Left colon (tissue), 2 donors: ENCODE results near the gene IQCH. TPM values are rescaled to one million over a fixed set of nuclear protein-coding genes. Genes with fewer than 3 reads are reported as not detected.
"Not testable (repeated sequence)": the region's sequence is repeated elsewhere in the genome, so short reads cannot be mapped to it uniquely, and the experiment has no call there.

ENCODE experiments used
- ATAC-seq: fragments of 200-7000 bp; cut with Tn5 transposase; one replicate; pipeline ENCODE4 v1.9.1; 2020; ENCODE audit warnings: mild to moderate bottlenecking, moderate library complexity
- DNase-seq, 2 donors: peaks; one replicate each; pipeline ENCODE4 v3.0.0-alpha.2; 2020
- intact Hi-C, 2 donors: fragments of 100-400 bp; cut with DNase I in 1 of 2; cut with micrococcal nuclease in 1 of 2; formaldehyde crosslinking; loops; one replicate each; pipeline versions ENCODE4 v1.11.2 to v1.14.0; 2022; cut with DNase I, micrococcal nuclease
- total RNA-seq, 2 donors: library from RNA; stranded (reverse); fragmentation: NEBNext Ultra II Directional; extraction: Animal tissue kit (Norgen Biotek cat#: 25700); gene quantifications; one replicate each; pipeline ENCODE4 v1.2.1, GENCODE V29; 2021
- donor health status: DM: no; HTN: no; CAD: no.
- donor health status: DM: yes; HTN: yes; CAD: no.

IQCH gene
- total RNA-seq, 2 donors from 2014 or later = 1.8 to 2.9 TPM

DNA sequence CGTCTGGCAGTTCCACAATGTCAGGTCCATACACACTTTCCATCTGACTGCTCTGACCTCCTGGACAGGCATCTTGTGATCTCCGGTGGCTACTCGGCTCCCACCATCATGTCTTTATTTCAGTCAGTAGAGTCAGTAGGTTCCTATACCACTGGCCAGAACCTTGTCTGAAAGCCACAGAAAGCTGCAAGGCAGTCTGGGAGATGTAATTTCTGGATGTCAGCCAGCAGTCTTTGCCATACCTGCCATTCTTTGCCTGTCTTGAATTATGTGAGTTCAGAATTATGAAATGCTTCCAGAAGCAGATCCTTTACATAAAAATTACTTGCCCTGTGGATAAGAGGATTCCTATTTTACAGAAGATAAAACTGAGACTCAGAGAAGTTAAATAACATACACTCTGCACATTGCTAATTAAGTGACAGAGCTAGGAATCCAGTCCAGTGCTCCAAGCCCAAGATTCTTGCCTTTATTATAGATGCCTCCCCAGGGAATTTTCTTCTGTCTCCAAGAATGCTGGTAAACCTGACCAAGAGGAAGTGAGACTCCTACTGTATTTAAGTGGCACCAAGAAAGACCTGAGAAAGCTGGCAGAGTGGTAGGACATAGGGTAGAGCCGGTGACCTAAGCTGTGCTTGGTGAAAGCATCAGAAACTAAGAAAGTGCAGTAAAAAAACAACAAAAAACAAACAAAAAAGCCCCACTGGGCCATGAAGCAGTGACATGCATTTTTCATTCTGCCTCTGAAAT, 75.6 kb downstream of the IQCH start:
- intact Hi-C loops = no loop called here
- no peak for ATAC-seq
- no peak for DNase-seq

DNA sequence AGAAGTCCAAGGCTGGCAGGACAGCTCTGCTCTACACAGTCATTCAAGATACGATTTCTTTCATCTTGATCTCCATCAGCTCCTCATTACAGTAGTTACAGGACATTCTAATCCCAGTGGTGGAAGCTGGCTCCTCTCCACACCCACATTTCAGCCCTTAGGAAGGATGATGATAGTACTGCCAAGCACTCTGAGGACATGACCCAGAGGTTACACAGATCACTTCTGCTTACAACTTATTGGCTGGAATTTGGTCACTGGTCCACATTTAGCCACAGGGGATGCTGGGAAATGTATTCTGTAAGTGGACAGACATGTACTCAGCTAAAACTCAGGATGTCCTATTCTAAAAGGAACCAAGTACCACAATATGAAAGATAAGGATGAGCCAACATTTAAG, 77.1 kb downstream of the IQCH start:
- ATAC-seq = no peak
- no peak for DNase-seq
- intact Hi-C loops = no loop called here

DNA sequence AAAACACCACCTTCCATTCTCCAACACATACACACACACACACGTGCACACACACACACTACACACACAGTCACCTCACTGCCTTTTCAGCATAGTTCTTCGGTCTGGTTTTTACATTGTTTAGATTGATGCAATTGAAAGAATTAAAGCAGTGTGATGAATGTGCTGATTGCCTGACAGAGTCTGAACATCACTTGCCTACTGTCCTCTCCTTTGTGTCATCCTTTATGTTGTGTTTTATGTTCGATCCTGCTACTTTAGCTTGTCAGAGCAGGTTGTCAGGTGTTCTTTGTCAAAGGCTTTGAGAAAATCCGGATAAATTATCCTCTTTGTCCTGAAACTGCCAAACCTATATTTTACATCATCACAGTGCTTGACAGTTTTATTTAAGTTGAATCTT, 80.4 kb downstream of the IQCH start:
- intact Hi-C loops = no loop called here
- no peak for ATAC-seq
- no peak for DNase-seq

DNA sequence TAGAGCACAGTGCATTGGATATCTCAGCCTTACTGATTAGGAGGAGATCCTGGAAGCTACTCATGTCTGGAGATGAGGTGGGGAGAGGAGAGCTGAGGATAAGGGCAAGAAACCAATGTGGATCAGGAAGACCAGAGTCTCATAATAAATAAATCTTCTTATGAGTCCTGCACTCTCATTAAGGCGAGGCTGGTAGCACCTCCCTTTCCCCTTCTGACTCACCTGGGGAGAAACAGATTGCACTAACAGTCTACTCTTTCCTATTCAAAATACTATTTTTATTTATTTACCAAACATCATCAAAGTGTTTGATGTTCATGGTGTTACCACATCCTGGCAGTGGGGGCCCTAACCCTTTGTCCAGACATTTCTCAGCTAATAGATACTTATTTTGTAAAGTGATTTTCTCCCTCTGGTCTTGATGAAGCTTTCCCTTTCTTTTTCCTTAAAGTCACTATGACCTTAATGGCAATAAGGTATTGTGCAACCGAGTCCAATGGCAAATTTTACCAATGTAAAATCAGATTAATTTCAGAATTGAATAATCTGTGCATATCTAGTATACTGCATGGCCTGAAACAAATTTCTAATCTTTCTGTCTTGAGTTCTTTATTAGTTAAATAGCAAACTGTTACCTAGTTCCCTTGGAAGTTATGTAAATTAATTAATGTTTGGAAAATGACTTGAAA, 81.1 kb downstream of the IQCH start:
- DNase-seq (no peak), ATAC-seq (no peak)
- intact Hi-C loops = no loop called here

DNA sequence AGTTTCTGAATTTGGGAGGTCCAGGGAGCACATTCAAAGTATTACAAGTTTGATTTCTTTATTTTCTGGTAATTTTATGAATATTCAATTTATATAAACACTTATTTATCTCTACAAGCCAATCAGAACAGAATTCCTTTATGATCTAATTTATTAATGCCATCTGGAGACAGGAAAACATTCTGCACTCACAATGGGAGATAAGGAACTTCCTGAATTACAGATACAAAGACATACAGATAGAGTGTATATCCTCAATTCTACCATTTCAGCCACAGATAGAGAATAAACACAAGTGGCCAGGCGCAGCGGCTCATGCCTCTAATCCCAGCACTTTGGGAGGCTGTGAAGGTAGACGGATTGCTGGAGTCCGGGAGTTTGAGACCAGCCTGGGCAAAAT, 86.0 kb downstream of the IQCH start:
- DNase-seq (no peak), ATAC-seq (no peak)
- intact Hi-C loops = no loop called here

DNA sequence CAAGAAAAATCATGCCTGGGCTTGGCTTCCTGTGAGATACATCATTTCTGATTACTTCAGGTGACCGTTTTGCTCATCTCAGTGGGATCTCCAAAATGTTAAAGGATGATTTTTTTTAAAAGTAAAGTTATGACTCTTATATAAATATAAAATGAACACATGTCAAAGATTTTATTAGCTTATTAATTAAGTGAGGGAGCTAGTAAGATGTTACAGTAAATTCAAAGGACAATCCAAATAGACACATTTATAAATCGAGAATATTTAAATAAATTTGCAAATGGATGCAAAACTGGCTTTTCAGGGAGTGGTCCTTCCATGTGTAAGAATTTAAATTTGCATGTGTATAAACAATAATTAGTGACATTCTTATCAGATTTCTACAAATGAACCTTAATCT, 87.0 kb downstream of the IQCH start:
- ATAC-seq (no peak), DNase-seq (no peak)
- intact Hi-C loops = no loop called here

DNA sequence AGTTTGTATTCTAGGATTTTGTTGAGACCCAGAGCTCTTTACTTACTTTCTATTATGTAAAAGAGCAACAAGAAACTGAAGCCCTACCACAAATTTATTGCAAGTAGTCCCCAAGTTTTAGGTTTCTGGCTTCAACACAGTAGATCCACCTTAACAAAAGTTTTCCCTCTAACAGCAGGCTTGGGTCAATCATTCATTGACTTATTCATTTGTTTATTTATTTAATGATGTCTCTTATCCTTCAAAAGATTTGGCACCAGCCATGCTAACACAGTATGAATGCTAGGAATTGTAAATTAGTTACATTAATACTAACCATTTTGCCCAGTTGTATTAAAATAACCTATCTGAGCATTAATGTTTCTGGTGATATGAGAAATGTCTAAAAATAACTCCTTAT, 88.6 kb downstream of the IQCH start:
- no peak for ATAC-seq
- intact Hi-C loops = no loop called here
- no peak for DNase-seq

DNA sequence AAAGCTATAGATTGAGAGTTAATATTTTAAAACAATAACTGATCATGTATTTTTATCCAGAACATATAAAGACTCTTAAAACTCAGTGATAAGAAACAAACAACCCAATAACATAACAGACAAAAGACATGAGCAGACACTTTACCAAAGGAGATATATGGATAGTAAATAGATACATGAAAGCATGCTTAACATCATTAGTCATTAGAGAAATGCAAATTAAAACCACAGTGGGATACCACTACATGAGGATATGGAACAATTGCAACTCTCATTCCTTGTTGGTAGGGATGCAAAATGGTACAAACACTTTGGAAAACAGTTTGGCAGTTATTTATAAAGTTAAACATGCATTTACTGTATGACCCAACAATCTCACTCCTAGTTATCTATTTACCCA, 95.0 kb downstream of the IQCH start:
- no peak for ATAC-seq
- intact Hi-C loops = no loop called here
- DNase-seq = no peak

DNA sequence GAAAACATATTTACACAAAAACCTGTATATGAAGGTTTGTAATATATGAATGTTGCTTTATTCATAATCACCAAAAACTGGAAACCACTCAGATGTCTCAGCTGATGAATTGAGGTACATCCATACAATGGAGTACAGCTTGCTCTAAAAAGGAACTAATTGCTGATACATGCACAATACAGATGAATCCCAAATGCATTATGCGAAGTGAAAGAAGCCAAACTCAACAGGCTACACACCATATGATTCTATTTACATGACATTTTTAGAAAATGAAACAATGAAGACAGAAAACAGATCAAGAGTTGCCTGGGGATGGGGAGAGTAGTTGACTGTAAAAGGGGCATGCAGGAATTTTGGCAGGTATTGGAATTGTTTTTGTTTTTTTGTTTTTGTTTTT, 95.5 kb downstream of the IQCH start:
- no peak for DNase-seq
- no peak for ATAC-seq
- intact Hi-C loops = no loop called here

DNA sequence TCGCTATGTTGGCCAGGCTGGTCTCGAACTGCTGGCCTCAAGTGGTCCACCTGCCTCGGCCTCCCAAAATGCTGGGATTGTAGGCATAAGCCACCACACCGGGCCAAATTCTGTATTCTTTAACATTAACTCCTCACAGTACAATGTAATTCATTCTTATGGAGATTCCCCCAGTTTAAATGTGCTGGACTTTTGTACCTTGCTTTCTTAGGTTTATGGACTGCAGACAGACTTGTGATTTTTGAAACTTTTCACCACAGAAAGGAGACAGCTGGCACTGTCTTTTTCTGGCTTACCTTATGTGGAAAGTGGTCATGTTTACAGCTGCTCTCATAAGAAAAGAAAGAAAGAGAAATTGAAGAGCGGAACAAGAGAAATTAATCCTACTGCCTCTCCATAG, 103.8 kb downstream of the IQCH start:
- intact Hi-C loops = no loop called here
- DNase-seq = no peak
- no peak for ATAC-seq

DNA sequence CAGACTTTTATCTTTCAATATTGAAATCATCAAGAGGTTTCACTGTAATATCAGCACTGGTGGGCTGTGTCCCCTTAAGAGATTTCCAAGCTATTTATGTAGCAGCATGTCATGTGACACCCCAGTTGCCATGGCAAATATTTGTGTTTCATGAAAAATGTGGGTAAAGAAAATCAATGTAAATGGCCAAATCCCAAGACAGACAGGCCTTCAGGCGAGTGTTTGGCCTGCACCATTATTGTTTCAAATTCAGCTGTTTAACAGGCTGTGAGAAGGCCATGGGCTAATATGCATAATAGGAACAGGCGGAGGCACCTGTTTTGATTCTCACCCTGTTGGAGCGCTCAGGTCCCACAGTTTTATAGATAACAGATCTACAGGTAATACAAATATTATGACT, 104.2 kb downstream of the IQCH start:
- intact Hi-C loops = no loop called here
- ATAC-seq (no peak), DNase-seq (no peak)

DNA sequence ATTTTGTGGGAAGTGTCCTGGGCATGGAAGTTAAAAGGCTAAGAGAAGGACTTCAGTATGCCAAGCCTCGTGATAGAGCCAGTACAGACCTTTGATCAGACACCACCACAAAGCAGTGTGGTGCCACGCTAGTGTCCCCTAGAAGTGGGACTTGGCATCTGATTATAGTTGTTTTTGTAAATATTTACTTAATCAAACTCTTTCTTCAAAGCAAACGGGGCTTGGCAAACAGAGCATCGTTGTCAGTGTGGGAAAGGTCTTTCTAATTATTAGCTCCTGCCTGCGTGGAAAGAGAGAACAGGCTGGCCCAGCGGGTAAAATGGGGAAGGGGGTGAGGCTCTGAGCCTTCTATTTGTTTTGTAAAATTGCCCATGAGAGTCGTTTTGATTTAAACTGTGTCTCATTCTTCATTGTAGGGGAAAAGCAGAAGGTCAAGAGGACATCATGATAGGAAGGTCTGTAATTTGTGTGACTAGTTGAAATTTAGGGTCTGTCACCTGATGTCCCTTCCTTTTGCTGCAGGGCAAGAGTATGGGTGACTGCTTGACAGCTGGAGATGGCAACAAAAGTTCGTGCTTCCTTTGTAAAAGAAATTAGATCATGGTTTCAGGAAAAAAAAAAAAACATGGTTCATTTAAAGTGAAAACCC, 105.0 kb downstream of the IQCH start:
- intact Hi-C loops = no loop called here
- DNase-seq (no peak), ATAC-seq (peak; percentile 31)

DNA sequence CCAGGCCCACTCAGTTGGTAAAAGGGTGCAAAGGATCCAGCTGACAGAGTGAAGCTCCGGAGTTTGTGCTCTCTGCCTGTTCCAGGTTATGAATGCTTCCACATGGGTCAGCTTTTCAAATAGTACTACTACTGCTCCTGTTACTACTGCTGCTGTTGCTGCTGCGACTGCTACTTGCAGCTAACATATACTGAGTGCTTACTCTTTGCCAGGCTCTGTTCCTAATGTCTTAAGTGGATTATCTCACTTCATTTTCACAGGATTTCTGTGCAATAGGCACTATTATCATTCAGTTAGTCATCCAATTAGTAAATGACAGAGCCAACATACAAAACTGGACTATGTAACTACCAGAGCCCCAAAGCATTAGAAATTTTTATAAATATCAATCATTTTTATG, 106.5 kb downstream of the IQCH start:
- DNase-seq (no peak), ATAC-seq (no peak)
- intact Hi-C loops = no loop called here

DNA sequence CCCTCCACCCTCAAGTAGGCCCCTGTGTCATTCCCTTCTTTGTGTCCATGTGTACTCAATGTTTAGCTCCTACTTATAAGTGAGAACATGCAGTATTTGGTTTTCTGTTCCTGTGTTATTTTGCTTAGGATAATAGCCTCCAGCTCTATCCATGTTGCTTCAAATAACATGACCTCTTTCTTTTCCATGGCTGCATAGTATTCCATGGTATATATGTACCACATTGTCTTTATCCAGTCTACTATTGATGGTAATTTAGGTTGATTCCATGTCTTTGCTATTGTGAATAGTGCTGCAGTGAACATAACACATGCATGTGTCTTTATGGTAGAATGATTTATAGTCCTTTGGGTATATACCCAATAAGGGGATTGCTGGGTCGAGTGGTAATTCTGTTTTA, 109.1 kb downstream of the IQCH start:
- ATAC-seq, intact Hi-C loops, DNase-seq: not testable (repeated sequence)

DNA sequence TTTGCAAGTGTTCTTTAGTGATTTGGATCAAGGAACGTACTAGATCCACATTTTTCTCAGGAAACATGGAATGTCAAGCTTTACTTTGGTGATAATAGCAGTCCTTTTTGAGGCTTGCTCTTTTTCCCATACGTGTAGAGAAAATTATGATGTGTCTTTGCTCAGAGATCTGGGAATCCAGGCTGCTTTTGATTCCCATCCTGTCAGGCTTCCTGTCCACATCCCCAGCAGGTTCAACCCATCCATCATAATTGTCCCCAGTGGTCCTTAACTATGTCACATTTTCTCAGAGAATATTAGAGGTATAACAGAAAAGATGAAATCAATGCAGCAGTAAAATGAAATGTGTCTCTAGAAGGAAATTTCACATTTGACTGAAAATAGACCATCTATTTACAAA, 111.4 kb downstream of the IQCH start:
- ATAC-seq = no peak

DNA sequence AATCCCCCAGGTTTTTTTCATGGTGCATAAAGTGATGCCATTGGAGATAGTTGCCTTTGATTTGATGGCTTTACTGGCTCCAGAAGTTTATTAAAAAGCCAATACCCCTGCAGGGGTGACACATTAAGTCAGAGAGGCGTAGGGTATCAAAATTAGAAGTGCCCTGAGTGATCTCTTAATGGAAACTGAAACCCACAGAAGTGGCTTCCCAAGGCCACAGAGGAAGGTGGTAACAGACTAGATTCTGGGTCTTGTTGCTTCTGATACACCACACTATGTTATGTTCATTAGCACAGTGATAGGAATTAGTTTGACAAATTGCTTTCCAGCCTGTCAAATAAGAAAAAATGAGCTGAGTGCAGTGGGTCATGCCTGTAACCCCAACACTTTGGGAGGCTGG, 112.3 kb downstream of the IQCH start:
- DNase-seq = no peak
- intact Hi-C loops = no loop called here
- ATAC-seq = no peak

More for the DNA sequence above, 111.4 kb downstream of the IQCH start:
- DNase-seq = no peak
- intact Hi-C loops = no loop called here

DNA sequence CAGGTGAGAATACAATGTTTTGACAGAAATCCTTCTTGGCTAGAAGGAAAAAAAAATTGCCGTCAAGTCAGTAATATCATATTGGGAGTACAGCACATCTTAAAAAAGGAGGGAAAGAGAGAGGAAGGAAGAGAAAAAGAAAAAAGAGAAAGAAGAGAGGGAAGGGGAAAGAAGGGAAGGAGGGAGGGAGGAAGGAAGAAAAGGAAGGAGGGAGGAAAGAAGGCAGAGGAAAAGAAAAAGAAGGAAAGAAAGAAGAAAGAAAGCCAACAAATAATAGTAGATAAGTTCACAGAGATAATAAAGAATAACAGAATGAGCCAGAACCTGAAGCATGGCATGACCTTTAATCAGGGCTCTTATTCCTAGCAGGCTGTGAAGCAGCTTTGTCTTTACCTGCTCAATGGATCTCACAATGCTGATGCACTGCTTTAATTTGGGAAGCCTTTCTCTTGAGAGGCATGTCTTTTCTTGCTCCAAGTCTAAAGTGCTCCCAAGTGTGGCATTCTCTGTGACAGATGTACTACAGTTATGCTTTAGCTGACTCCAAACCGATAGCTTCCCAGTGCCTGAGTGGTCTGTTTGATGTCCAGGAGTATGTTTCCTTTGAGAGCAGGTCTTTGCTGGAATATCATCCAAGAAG, 114.9 kb downstream of the IQCH start:
- intact Hi-C loops = no loop called here
- ATAC-seq (no peak), DNase-seq (no peak)

DNA sequence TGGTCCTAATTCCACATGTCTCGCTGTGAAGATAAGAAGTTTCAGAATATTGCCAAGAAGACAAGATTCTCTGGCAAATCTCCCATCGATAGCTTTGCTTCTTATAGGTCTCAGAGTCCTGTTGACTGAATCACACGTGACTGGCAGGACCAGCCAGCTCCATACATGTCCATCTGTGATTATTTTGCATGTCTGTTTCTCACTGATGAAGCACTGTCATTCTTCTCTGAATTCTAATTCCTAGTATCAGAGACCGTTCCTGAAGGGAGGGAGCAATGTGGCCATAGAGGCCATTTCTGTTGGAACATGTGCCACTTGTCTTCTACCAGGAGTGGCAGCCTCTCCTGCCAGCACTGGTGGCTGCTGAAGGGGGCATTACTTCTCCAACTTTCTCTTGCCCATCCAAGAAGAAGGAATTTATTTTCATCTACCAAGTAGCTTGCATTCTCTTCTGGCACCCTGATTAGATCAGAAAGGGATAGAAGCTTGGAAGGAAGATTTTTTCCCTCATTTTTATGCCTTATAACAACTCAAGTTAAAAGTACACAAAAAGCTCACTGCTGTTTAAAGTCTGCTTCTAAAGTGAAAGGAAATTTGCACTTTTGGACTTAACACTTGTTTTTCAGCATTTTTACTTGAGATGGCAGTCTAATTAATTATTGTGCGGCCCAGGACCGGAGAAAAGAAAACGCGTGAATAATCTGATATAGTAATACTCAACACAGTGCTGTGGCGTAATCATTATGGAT, 115.8 kb downstream of the IQCH start:
- DNase-seq = no peak
- intact Hi-C loops = no loop called here
- no peak for ATAC-seq

DNA sequence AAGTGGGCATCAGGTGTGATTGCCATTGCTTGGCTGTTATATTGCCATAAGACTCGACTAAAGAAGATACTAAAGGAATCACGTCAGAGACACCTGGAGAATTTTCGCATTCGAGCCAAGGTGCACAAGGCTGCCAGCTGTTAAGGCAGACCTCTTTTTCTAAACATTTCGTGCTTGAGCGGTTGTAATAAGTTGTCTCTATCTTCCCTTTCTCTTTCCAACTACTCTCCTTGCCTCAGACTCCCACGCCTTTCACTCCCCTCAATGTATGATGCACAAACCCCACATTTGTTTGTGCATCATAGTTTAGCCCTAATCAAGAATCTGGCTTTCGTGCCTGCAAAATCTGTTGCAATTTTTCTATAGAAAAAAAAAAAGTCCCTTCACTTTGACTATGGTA, 118.0 kb downstream of the IQCH start:
- DNase-seq = no peak
- ATAC-seq = no peak

More for the DNA sequence above, 118.0 kb downstream of the IQCH start:
- intact Hi-C loops = no loop called here
